WTC11 (cell line): ENCODE data around the gene MON2.

ENCODE experiments used
- CTCF ChIP-seq: fragments of 200-600 bp; IDR thresholded peaks from 2 replicates; pipeline ENCODE4 v1.8.0; 2022; ENCODE audit warnings: antibody characterized with exemption
- ESRRA ChIP-seq: sonication (generic); formaldehyde crosslinking; IDR thresholded peaks from 2 replicates; pipeline ENCODE4 v1.8.1; 2022; ENCODE audit warnings: mild to moderate bottlenecking, missing genetic modification reagents, borderline replicate concordance
- IRF1 ChIP-seq: sonication (generic); formaldehyde crosslinking; IDR thresholded peaks from 2 replicates; pipeline ENCODE4 v1.8.0; 2023; ENCODE audit warnings: missing genetic modification reagents
- TCF7 ChIP-seq: sonication (generic); formaldehyde crosslinking; IDR thresholded peaks from 2 replicates; pipeline ENCODE4 v1.8.0; 2022; ENCODE audit warnings: mild to moderate bottlenecking, low read depth, missing genetic modification reagents, moderate library complexity

GRCh38 chr12:62601765-62602164, 135.1 kb downstream of the MON2 start:
- TF ChIP-seq TCF7 (CRISPR knock-in tag) (no peak), CTCF (no peak), IRF1 (CRISPR knock-in tag) (no peak), ESRRA (CRISPR knock-in tag) (no peak)
